Lung (tissue), 12 donors: ENCODE measurements around the gene CBFA2T2. TPM values are rescaled to one million over a fixed set of nuclear protein-coding genes. Genes with fewer than 3 reads are reported as not detected.

Experiments
- ATAC-seq: fragments of 200-7000 bp; cut with Tn5 transposase; one replicate; pipeline ENCODE4 v1.9.1; 2020; ENCODE audit warnings: moderate number of reproducible peaks; ENCODE audit not compliant: insufficient read depth, low FRiP score
- DNase-seq, 3 donors: peaks; one replicate each; pipeline ENCODE4 v3.0.0-alpha.2; 2013 to 2017
- H3K27ac ChIP-seq, 2 donors: one replicate each; pipeline ENCODE4 v1.5.1; 2013; ENCODE audit warnings: mild to moderate bottlenecking in 2 of 2, moderate library complexity in 2 of 2, control low read depth in 1 of 2, inconsistent platforms in 1 of 2, low read depth in 1 of 2, low read length in 1 of 2
- H3K27me3 ChIP-seq, 3 donors: one replicate each; pipeline ENCODE4 v1.5.1; 2013; ENCODE audit warnings: low read length in 2 of 3; ENCODE audit not compliant: control insufficient read depth in 3 of 3, insufficient read depth in 3 of 3
- H3K36me3 ChIP-seq, 4 donors: one replicate each; pipeline ENCODE4 v1.5.1; 2013; ENCODE audit warnings: low read length in 4 of 4, mild to moderate bottlenecking in 1 of 4, moderate library complexity in 1 of 4; ENCODE audit not compliant: control insufficient read depth in 4 of 4, insufficient read depth in 4 of 4
- H3K4me1 ChIP-seq, 5 donors: one replicate each; pipeline ENCODE4 v1.5.1; 2013; ENCODE audit warnings: low read length in 5 of 5, mild to moderate bottlenecking in 2 of 5, moderate library complexity in 1 of 5; ENCODE audit not compliant: control insufficient read depth in 5 of 5, insufficient read depth in 5 of 5
- H3K4me3 ChIP-seq: one replicate; pipeline ENCODE4 v1.5.1; 2013; ENCODE audit warnings: mild to moderate bottlenecking, control low read depth, moderate library complexity
- H3K9ac ChIP-seq, 2 donors: one replicate each; pipeline ENCODE4 v1.5.1; 2013; ENCODE audit warnings: low read length in 2 of 2, control low read depth in 1 of 2; ENCODE audit not compliant: insufficient read depth in 1 of 2
- H3K9me3 ChIP-seq, 4 donors: one replicate each; pipeline ENCODE4 v1.5.1; 2013; ENCODE audit warnings: low read length in 3 of 4, mild to moderate bottlenecking in 1 of 4, moderate library complexity in 1 of 4; ENCODE audit not compliant: control insufficient read depth in 4 of 4, insufficient read depth in 3 of 4
- CTCF ChIP-seq: IDR thresholded peaks from 2 replicates; pipeline ENCODE4 v1.5.1; 2012; ENCODE audit warnings: mild to moderate bottlenecking; ENCODE audit errors: control extremely low read depth, extremely low read depth
- WGBS, 2 donors: extraction: QIAGEN DNeasy Blood & Tissue Kit; methylation state at CpG; one replicate each; pipeline ENCODE4 v1.1.7; 2013; 5-methylcytosine and 5-hydroxymethylcytosine counted together
- polyA plus RNA-seq, 2 donors: library from polyadenylated mRNA; stranded (reverse); fragments of 200-250 nt; gene quantifications; one replicate each; pipeline ENCODE4 v1.2.1, GENCODE V29; 2013
- total RNA-seq, 2 donors: library from RNA; depleted of rRNA in 1 of 2; stranded (reverse); fragments of >200 nt in 1 of 2; gene quantifications; one replicate each; pipeline ENCODE4 v1.2.1, GENCODE V29; 2014 to 2021
- donor health status: control.
- donor health status: control.
- donor health status: Bipolar disorder and iron deficiency.
- donor health status: healthy.
- donor health status: DM: yes; HTN: yes; CAD: no.

Gene CBFA2T2
- total and polyA plus RNA-seq, 4 donors = 5.1 to 19.1 (median 8.2) TPM

- 85 to 86% methylated on average over 7 of the region's 7 CpGs for WGBS, 2 donors
- no peak for TF ChIP-seq CTCF
- no peak for DNase-seq
- Histone ChIP-seq H3K36me3 (no peaks in the 10 kb centered on the region), H3K27ac (no peak overlapping the region), H3K4me1 (peaks cover 0 to 10% (median 0%) of the 10 kb centered on the region in 5 donors), H3K9ac (no peak overlapping the region), H3K27me3 (no peaks in the 10 kb centered on the region), H3K9me3 (no peaks in the 10 kb centered on the region), H3K4me3 (no peak overlapping the region)
- no peak for ATAC-seq
These were observed 12.3 kb upstream of the CBFA2T2 start for GRCh38 chr20:33477386-33478234.

DNA sequence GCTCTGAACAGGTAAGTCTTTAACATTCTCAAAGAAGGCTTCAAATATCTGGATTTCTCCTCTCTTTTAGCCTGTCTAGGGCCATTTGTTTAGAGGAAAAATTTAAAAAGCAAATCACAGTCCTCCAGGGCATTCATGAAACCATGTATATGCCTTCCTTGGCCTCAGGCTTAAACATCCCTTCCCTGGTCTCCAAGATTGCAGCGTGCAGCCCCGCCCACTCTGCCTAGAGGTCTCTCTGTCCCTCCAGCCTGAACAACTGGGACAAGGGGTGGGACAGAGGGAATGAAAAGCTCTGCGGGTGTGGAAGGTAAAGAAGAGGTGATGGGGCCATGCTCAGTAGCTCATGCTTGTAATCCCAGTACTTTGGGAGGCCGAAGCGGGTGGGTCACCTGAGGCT is 9.8 kb upstream of the CBFA2T2 start:
- Histone ChIP-seq H3K4me1 (peaks cover 0 to 10% (median 0%) of the 10 kb centered on the region in 5 donors), H3K36me3 (no peaks in the 10 kb centered on the region), H3K9ac (no peak overlapping the region), H3K27ac (no peak overlapping the region), H3K27me3 (no peaks in the 10 kb centered on the region), H3K4me3 (no peak overlapping the region), H3K9me3 (no peaks in the 10 kb centered on the region)
- ATAC-seq (no peak), DNase-seq (no peak)
- 96 to 97% methylated on average over 5 of the region's 5 CpGs for WGBS, 2 donors
- no peak for TF ChIP-seq CTCF

GRCh38 chr20:33481431-33481941 is 8.4 kb upstream of the CBFA2T2 start:
- WGBS, 2 donors = 95 to 97% methylated on average over 8 of the region's 8 CpGs
- Histone ChIP-seq H3K9ac (no peak overlapping the region), H3K4me1 (no peaks in the 10 kb centered on the region), H3K4me3 (no peak overlapping the region), H3K36me3 (no peaks in the 10 kb centered on the region), H3K27me3 (no peaks in the 10 kb centered on the region), H3K27ac (no peak overlapping the region), H3K9me3 (no peaks in the 10 kb centered on the region)
- ATAC-seq = no peak
- TF ChIP-seq CTCF = no peak
- DNase-seq = no peak
